ENCODE results near the gene DPH1.

DPH1 gene

GRCh38 chr17:1997289-1997926, 32.5 kb upstream of the DPH1 start (continued):
- TF ChIP-seq ZNF629 (tag by site-specific recombination; IDR thresholded peaks at IDR 0.05) (peak; percentile 57; the same call in 1 of the 2 replicates), ZNF626 (tag by site-specific recombination; IDR thresholded peaks at IDR 0.05) (no peak), ZNF513 (tag by site-specific recombination; IDR thresholded peaks at IDR 0.05) (no peak), ZNF843 (tag by site-specific recombination; IDR thresholded peaks at IDR 0.05) (no peak), ZNF449 (tag by site-specific recombination; IDR thresholded peaks at IDR 0.05) (no peak), HIC1 (tag by site-specific recombination; IDR thresholded peaks at IDR 0.05) (peak; percentile 33; the same call in 1 of the 2 replicates), KLF17 (tag by site-specific recombination; IDR thresholded peaks at IDR 0.05) (peak; percentile 58; the same call in 1 of the 2 replicates), SCRT2 (tag by site-specific recombination; IDR thresholded peaks at IDR 0.05) (peak; percentile 78), BCL6B (tag by site-specific recombination; IDR thresholded peaks at IDR 0.05) (no peak), ZNF146 (tag by site-specific recombination; IDR thresholded peaks at IDR 0.05) (no peak), ZNF670 (tag by site-specific recombination; IDR thresholded peaks at IDR 0.05; ENCODE audit: low read depth) (no peak), MEIS1 (CRISPR knock-in tag; IDR thresholded peaks at IDR 0.05; ENCODE audit: borderline replicate concordance) (no peak), PRDM1 (tag by site-specific recombination; IDR thresholded peaks at IDR 0.05) (no peak), ZNF639 (tag by site-specific recombination; IDR thresholded peaks at IDR 0.05) (peak; percentile 42; the same call in 1 of the 2 replicates), ZNF792 (tag by site-specific recombination; IDR thresholded peaks at IDR 0.05) (no peak), ZNF302 (tag by site-specific recombination; IDR thresholded peaks at IDR 0.05; ENCODE audit: low read depth) (no peak), ZNF114 (tag by site-specific recombination; IDR thresholded peaks at IDR 0.05) (no peak), IKZF3 (tag by site-specific recombination; IDR thresholded peaks at IDR 0.05) (no peak), GFI1B (tag by site-specific recombination; IDR thresholded peaks at IDR 0.05) (peak; percentile 68; the same call in 1 of the 2 replicates), ZNF132 (tag by site-specific recombination; IDR thresholded peaks at IDR 0.05; ENCODE audit: borderline replicate concordance) (no peak), ZNF571 (tag by site-specific recombination; IDR thresholded peaks at IDR 0.05) (no peak), ZNF707 (tag by site-specific recombination; IDR thresholded peaks at IDR 0.05) (no peak), ZNF350 (tag by site-specific recombination; IDR thresholded peaks at IDR 0.05) (no peak), ZBTB49 (tag by site-specific recombination; IDR thresholded peaks at IDR 0.05; ENCODE audit: low read depth) (no peak), ZBTB7A (tag by site-specific recombination; IDR thresholded peaks at IDR 0.05; ENCODE audit: low read depth) (no peak), ZNF211 (tag by site-specific recombination; IDR thresholded peaks at IDR 0.05; ENCODE audit: low read depth) (no peak), KLF1 (tag by site-specific recombination; IDR thresholded peaks at IDR 0.05) (no peak), KLF7 (tag by site-specific recombination; IDR thresholded peaks at IDR 0.05; ENCODE audit: borderline replicate concordance) (no peak)

Data from HEK293 (cell line).